NK-92 (cell line): ENCODE results near the gene NVL.
"Not testable (repeated sequence)": the region's sequence is repeated elsewhere in the genome, so short reads cannot be mapped to it uniquely, and the experiment has no call there.

Source experiments
- DNase-seq: peaks from one replicate; lab custom pipeline; 2025; ENCODE audit not compliant: unreplicated experiment; lab: John Stamatoyannopoulos, UW

The NVL gene

GRCh38 chr1:224237119-224237881 lies 92.7 kb downstream of the NVL start:
- DNase-seq: no peak

GRCh38 chr1:224235813-224236493 lies 94.0 kb downstream of the NVL start:
- DNase-seq: no peak

GRCh38 chr1:224234017-224234416 lies 96.0 kb downstream of the NVL start:
- no peak for DNase-seq

- no peak for DNase-seq
These were observed 103.0 kb downstream of the NVL start for GRCh38 chr1:224226849-224227502.

- DNase-seq: no peak
These were observed 105.9 kb downstream of the NVL start for GRCh38 chr1:224223819-224224714.

- no peak for DNase-seq
These were observed 110.3 kb downstream of the NVL start for GRCh38 chr1:224219612-224220059.

- DNase-seq: no peak
These were observed 110.9 kb downstream of the NVL start for GRCh38 chr1:224219011-224219611.

- DNase-seq: no peak
These were observed 112.0 kb downstream of the NVL start for GRCh38 chr1:224217655-224218623.

GRCh38 chr1:224216382-224216781 lies 113.6 kb downstream of the NVL start:
- no peak for DNase-seq

- DNase-seq: no peak
These were observed 116.4 kb downstream of the NVL start for GRCh38 chr1:224213438-224214119.

- no peak for DNase-seq
These were observed 117.3 kb downstream of the NVL start for GRCh38 chr1:224212618-224213061.

- no peak for DNase-seq
These were observed 118.6 kb downstream of the NVL start for GRCh38 chr1:224211206-224211962.

GRCh38 chr1:224205931-224206538 lies 123.9 kb downstream of the NVL start:
- DNase-seq: not testable (repeated sequence)

- DNase-seq: no peak
These were observed 124.5 kb downstream of the NVL start for GRCh38 chr1:224205438-224205840.

- no peak for DNase-seq
These were observed 126.5 kb downstream of the NVL start for GRCh38 chr1:224203243-224204016.

GRCh38 chr1:224201853-224202252 lies 128.1 kb downstream of the NVL start:
- no peak for DNase-seq

GRCh38 chr1:224201383-224201782 lies 128.6 kb downstream of the NVL start:
- DNase-seq: no peak
